HG03442 (cell line): ENCODE data around the gene PTGR2.
"Not testable (repeated sequence)": the region's sequence is repeated elsewhere in the genome, so short reads cannot be mapped to it uniquely, and the experiment has no call there.

Source experiments
- ATAC-seq: cut with Tn5 transposase; IDR thresholded peaks from one replicate; pipeline ENCODE4 v1.9.1; 2021; ENCODE audit warnings: mild to moderate bottlenecking, moderate library complexity; ENCODE audit not compliant: unreplicated experiment

PTGR2 gene

DNA sequence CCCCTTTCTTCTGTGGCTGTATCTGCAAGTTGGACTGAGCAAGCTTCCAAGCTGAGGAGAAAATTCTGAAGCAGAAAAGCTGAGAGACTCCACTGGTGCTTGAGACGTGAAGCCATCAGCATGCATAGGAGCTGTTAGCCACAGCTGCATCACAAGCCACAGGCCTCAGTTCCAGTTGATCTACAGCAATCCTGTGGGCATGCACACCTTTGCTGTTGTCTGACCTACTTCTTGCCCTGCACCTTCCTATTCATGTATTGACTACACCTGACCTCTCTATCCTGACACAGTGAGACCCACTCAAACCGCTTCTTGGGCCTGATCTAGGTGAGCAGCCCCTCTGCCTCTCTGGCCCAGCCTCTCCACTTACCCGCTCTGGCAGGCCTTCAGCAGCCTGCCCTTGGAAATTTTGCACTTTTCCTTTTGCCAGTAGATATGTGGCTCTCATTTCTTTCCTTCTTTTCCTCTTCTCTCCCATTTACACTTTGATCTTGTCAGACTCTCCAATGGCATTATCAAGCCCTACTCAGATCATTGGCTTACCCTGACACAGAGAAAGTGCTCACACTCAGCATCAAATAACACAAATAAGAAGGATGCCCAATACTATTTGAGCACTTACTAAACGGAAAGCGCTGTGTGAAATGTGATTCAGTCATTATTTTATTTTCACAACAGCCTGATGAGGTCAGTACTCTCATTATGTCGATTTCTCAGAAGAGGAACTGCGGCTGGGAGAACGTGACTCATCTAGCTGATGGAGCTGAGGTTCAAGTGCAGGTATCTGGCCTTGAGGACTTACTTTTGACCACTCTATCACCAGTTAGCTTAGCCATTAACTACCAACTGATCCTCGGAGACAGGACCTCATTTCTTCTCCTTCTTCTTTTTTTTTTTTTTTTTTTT lies 21.9 kb upstream of the PTGR2 start:
- no peak for ATAC-seq

DNA sequence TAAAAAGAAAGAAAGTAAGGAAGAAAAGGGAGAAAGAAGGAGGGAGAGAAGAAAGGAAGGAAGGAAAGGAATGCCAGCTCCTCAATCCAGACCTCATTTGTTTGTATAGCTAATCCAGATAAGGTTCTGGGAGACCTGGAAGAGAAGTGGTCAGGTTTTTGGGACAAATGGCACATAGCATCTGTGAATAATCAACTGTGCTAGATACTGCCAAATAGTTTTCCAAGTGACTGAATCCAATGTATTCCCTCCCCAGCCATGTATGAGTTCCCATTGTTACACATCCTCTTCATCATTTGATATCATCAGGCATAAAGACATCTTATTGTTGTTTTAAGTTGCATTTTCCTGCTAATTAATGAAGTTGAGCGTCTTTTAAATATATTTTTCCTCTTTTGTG lies 18.6 kb upstream of the PTGR2 start:
- ATAC-seq: no peak

DNA sequence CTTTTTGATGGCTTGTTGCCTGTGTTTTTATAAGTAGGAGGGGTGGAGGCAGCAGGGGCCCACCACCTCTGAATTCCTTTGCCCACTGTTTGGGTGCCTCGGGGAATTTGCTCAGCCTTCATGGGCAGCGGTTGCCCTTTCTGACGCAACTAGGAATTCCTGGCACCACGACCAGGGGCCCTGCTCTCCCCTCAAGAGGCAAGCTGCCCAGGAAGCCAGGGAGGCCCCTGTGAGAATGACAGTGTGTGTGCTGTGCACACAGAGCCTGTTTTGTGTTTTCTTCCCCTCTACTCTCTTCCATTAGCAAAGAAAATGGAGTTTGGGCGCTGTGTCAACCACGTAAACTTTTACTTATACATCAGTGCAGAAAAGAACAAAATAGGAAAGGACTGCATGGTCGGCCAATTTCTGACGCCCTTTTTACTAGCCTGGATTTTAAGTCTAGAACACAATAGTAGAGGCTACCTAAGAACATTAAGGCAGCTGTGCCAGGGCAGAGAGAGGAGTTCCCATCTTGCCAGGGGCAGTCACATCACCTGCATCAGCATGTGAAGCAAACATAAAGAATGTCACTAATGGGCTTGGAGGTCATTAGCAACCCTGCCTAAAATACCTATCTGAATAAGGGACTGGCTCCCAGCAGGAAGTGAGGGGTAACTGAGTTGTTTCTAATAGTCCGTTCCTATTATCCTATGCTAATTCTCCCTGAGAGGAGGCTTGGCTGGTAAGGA lies 17.9 kb upstream of the PTGR2 start:
- ATAC-seq: no peak

DNA sequence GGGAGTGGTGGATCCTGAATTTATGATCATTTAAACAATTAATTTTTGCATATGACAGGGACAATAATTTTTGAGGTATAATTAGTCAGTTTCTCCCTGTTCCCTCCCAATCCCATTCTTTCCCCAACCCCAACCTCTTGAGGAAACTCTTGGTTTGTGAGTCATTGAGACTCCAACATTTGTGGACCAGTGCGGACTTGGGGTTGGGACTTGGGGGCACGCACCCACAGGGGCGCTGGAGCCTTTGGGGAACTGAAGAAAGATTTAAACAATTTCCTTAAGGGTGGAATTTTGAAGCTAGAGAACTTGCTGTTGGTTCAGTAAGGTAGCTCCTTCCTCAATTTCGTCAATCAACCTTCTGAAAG lies 17.4 kb upstream of the PTGR2 start:
- no peak for ATAC-seq

DNA sequence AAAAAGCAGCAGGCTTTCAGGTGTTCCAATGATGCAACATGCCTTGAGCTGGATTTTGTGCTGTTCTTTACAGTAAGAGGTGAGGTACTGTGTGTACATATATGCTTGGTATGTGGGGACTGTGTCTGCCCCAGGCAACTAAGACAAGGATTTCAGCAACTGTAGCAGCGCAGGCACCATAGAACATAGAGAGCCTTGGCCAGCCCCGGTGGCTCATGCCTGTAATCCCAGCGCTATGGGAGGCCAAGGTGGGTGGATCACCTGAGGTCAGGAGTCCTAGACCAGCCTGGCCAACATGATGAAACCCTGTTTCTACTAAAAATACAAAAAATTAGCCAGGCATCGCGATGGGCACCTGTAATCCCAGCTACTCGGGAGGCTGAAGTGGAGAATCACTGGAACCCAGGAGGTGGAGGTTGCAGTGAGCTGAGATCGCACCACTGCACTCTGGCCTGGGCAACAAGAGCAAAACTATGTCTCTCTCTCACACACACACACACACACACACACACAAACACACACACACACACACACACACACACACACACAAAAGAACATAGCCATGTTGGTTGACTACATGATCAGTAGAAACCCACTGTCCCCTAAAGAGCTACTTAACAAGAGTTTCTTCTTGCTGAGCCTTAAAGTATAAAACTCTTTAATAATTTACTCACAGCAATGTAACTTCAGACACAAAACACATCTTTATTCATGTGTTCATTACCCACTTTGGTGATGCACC lies 13.2 kb upstream of the PTGR2 start:
- not testable (repeated sequence) for ATAC-seq

DNA sequence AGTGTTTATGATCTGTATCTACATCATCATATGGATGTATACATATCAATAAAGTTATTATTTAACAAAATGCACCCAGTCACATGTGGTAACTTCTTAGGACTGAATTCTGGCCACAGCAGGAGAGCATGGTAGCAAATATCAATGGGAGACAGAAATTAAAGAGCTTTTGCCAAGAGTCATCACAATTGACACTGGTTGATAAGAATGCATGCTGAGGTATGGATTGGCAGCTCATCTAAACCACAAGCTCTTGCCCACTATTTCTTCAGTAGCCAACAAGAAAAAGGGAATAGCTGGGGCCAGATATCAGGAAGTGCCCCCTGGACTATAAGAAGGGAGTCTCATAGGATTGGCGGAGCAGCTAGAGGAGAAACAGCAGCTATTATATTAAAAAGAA lies 9.4 kb upstream of the PTGR2 start:
- no peak for ATAC-seq

DNA sequence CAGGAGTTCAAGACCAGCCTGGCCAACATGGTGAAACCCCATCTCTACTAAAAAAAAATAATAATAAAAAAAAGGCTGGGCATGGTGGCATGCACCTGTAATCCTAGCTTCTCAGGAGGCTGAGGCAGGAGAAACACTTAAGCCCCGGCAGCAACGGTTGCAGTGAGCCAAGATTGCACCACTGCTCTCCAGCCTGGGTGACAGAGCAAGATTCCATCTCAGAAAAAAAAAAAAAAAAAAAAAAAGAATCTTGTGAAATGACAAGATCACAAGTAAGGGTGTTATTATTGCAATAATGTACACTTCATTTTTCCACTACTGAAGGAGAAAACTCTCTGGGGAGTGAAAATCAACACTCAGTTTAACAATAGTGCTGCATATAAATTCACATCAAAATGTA lies 8.8 kb upstream of the PTGR2 start:
- no peak for ATAC-seq

DNA sequence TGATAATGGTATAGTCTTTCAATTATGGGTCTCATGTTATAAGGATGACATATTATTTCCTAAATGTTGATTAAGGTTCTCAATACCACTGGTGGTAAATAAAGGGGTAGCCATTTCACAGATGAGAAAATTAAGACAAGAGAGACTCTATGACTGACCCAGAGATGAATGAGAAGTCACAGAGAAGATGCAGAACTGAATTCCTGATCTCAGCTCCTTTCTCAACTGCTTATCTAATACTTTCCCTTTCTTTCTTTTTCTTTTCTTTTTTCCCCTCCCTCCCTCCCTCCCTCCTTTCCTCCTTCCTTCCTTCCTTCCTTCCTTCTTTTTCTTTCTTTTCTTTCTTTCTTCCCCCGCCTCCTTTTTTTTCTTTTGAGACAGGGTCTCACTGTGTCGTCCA lies 8.3 kb upstream of the PTGR2 start:
- no peak for ATAC-seq

DNA sequence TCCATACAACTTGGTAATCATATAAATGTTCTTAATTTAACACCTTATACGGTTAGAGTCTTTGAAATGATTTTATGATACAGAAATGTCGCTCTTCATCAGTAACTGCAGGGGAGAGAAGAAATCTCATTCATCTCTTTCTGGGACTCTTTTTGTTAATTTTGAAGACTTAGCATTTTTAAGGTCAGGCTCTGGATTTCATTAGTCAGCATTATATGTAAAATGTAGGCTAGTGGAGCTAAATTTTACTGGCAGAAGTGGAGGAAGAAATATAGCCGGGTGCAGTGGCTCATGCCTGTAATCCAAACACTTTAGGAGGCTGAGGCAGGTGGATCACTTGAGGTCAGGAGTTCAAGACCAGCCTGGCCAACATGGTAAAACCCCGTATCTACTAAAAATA lies 4.7 kb upstream of the PTGR2 start:
- ATAC-seq: no peak

DNA sequence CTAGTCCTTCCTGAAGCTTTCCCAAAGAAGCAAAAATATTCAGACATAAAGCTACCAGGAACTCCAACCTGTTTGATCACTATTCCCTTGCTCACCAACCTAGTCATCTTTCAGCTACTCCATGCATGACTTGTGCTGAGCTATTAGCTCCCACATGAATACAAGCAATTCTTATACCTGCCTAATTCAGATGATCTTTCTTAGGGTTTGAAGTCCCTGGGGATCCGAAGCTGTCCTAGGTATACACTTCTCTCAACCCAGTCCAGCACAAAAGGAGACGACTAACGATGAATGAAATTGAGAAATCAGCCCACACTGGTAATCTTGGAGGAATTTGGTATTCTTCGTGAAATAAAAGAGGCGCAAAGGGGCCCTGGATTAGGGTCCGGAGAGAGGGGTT lies 631 bp upstream of the PTGR2 start:
- ATAC-seq: no peak

DNA sequence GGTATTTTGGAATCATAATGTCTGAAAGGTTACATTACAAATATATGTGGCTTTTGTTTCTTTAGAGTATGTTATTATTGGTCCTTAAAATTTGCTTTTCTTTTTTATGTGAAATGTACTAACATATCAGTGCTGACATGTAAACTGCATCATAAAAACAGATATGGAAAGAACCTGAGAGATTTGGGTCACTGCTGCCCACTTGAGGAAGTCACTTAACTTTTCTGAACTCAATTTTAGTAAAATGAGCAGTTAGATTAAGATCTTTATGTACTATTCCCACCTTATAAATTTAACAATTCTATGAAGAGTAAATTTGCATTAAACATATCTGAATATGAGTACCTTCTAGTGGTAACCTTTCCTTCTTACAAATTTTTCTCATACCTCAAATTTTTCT lies 7.5 kb downstream of the PTGR2 start:
- no peak for ATAC-seq

DNA sequence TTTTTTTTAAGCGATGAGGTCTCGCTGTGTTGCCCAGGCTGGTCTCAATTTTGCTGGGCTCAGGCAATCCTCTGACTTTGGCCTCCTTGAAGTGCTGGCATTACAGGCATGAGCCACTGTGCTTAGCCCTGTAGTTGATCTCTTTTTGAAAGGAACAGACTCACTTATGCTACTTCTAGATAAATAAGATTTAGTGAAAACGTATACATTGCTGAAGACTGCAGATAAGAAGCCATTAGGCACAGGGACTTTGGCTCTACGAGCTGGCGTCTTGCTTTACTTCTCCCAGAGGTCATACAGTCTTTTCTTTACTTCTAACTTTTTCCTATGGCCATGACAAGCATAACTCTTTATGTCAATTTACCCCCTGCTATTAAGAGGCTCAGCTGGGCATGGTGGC lies 9.4 kb downstream of the PTGR2 start:
- ATAC-seq: no peak

DNA sequence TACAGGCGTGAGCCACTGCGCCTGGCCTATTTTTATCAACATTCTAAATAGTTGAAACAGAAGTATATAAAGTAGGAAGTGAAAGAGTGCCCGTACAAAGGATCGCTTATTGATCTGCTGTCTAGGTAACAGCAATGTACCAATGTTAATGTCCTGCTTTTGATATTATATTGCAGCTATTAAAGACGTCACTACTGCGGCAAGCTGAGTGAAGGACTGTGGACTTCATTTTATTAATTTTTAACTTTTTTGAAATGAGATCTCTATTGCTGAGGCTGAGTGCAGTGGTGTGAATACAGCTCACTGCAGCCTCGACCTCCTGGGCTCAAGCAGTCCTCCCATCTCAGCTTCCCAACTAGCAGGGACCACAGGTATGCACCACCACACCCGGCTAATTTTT lies 10.8 kb downstream of the PTGR2 start:
- no peak for ATAC-seq

DNA sequence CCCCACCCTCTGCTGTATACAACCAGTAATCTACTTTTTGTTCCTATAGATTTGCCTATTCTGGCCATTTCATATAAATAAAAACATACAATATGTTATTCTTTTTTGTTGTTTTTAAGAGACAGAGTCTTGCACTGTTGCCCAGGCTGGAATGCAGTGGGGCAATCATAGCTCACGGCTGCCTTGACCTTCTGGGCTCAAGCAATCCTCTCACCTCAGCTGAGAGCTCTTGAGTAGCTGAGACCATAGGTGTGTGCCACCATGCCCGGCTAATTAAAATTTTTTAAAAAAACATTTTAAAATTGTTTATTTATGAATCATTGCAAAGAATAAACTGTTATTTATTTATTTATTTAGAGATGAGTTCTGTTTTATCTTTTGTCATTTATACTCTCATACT lies 11.6 kb downstream of the PTGR2 start:
- ATAC-seq: no peak

DNA sequence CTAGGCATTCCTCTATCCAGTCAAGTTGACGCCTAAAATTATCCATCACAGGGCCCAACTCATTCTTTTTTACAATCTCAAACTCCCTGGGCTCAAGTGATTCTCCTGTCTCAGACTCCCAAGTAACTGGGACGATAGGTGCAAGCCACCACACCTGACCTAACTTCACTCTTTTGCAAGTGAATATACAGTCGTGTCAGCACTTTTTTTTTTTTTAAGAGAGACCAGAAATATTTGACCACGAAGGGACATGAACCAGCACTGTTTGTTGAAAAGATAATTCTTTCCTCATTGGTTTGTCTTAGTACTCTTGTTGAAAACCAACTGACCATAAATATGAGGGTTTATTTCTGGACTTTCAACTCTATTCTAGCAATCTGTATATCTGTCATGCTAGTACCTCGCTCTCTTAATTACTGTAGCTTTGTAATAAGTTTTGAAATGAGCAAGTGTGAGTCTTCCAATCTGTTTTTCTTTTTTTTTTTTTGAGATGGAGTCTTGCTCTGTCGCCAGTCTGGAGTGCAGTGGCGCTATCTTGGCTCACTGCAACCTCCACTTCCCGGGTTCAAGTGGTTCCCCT lies 14.0 kb downstream of the PTGR2 start:
- no peak for ATAC-seq

DNA sequence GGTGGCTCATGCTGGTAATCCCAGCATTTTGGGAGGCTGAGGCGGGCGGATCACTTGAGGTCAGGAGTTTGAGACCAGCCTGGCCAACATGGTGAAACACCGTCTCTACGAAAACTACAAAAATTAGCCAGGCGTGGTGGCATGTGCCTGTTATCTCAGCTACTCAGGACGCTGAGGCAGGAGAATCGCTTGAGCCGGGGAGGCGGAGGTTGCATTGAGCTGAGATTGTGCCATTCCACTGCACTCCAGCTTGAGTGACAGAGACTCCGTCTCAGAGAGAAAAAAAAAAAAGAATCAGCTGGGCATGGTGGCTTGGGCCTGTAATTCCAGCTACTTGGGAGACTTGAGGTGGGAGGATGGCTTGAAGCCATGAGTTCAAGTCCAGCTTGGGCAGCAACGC lies 18.1 kb downstream of the PTGR2 start:
- not testable (repeated sequence) for ATAC-seq

DNA sequence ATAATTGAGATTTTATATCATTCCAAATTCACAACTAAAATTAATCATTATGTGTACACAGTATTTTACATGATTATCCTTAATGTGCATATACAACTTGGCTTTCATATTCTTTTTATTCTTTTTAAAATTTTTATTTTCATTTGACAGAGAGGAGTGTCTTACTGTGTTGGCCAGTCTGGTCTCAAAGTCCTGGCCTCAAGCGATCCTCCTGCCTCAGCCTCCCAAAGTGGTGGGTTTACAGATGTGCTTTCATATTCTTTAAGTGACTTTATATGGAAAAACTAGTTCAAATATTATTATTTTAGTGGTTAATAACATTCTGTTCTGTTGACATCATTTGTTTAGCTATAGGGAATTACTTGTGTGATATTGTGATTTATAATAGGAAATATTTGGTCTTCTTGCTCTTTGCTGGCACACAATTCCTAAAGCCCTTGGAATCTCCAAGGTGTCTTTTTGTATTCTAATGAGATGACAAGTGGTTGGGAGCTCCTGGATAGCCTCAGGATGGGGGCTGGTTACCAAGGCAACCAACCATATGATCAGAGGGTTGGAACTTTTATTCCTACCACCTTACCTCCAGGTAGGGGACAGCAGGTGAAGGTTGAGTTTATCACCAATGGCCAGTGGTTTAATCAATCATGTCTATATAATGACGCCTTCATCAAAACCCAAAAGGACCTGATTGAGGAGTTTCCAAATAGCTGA lies 19.0 kb downstream of the PTGR2 start:
- no peak for ATAC-seq

DNA sequence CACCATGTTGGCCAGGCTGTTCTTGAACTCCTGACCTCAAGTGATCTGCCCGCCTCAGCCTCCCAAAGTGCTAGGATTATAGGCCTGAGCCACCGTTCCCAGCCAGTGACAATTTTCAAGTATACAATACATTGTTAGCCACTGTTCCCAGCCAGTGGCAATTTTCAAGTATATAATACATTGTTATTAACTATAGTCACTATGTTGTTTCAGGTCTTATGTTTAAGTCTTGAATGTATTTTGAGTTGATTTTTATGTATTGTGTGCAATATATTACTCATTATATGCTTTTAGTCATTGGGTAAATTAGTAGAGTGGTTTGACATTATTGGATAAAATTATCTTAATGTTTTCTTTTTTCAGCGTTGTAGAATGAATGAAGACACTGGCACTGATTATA lies 22.0 kb downstream of the PTGR2 start:
- ATAC-seq: no peak

DNA sequence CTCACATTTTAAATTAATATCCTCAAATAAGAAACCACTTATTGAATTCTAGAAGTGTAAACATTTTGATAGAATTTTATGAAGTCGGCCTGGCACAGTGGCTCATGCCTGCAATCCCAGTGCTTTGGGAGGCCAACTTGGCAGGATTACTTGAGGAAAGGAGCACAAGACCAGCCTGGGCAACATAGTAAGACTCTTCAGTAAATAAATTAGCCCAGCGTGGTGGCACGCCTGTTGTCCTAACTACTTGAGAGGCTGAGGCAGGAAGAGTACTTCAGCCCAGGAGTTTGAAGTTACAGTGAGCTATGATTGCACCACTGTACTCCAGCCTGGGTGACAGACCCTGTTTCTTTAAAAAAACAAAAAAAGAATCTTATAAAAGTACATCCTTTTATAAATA lies 26.2 kb downstream of the PTGR2 start:
- no peak for ATAC-seq

DNA sequence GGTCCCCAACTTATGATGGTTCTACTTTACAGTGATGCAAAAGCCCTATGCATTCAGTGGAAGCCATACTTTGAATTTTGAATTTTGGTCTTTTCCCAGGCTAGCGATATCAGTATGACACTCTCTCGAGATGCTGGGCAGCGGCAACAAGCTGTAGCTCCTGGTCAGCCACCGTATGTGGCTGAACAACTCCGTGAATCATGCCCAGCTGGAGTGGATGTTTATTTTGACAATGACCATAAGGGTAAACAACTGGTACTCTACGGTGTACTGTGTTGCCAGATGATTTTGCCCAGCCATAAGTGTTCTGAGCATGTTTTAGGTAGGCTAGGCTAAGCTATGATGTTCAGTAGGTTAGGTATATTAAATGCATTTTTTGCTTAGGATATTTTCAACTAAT lies 26.8 kb downstream of the PTGR2 start:
- no peak for ATAC-seq

DNA sequence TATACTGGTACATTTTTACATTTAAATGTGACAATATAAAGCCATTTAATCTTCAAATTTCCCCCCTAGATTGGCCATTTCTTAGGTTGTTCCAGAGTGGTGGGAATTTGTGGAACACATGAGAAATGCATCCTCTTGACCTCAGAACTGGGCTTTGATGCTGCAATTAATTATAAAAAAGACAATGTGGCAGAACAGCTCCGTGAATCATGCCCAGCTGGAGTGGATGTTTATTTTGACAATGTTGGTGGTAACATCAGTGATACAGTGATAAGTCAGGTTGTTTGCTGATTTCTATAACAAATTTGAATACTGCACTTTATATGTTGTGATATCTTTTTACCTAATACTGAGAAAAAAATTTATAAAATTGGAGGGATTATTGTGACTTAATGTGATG lies 27.4 kb downstream of the PTGR2 start:
- ATAC-seq: no peak
